CD4-positive, alpha-beta T cell (primary cell): ENCODE measurements around the gene TEX9. TPM values are rescaled to one million over a fixed set of nuclear protein-coding genes. Genes with fewer than 3 reads are reported as not detected.
"Not testable (repeated sequence)": the region's sequence is repeated elsewhere in the genome, so short reads cannot be mapped to it uniquely, and the experiment has no call there.

ENCODE experiments used
- ATAC-seq: fragments of 200-7000 bp; cut with Tn5 transposase; one replicate; pipeline ENCODE4 v1.10.0; 2022; ENCODE audit warnings: mild to moderate bottlenecking; ENCODE audit not compliant: poor library complexity
- CTCF ChIA-PET: fragments of 350-600 bp; sonication (Branson Sonifier 250); formaldehyde crosslinking; loops from one replicate; lab custom pipeline; 2021; ENCODE audit warnings: antibody characterized with exemption, inconsistent platforms; lab: Charles Lee
- POLR2A ChIA-PET: fragments of 350-600 bp; sonication (Branson Sonifier 250); formaldehyde crosslinking; loops from one replicate; lab custom pipeline; 2021; ENCODE audit warnings: antibody characterized with exemption, inconsistent platforms; lab: Charles Lee
- DNase-seq, 14 experiments: peaks; one replicate each; pipeline ENCODE4 v3.0.0-alpha.2; 2013 to 2020; ENCODE audit warnings: mixed read lengths in 2 of 14
- H3K27ac ChIP-seq, 2 donors: one replicate each; pipeline versions ENCODE4 v1.5.1 to v1.7.0; 2013; ENCODE audit warnings: low read length in 2 of 2, low read depth in 1 of 2, mild to moderate bottlenecking in 1 of 2
- H3K27me3 ChIP-seq, 2 experiments: 1 replicate in 1 of 2; 2 replicates in 1 of 2; pipeline versions ENCODE4 v1.6.1 to v1.7.0; 2013; ENCODE audit warnings: low read length in 2 of 2, control low read depth in 1 of 2, mild to moderate bottlenecking in 1 of 2, moderate library complexity in 1 of 2; ENCODE audit not compliant: insufficient read depth in 2 of 2, control insufficient read depth in 1 of 2
- H3K36me3 ChIP-seq: one replicate; pipeline ENCODE4 v1.6.1; 2013; ENCODE audit warnings: low read length, control low read depth; ENCODE audit not compliant: insufficient read depth
- H3K4me1 ChIP-seq: one replicate; pipeline ENCODE4 v1.6.1; 2013; ENCODE audit warnings: low read length, control low read depth; ENCODE audit not compliant: insufficient read depth
- H3K4me3 ChIP-seq: one replicate; pipeline ENCODE4 v1.5.1; 2013; ENCODE audit warnings: mild to moderate bottlenecking, low read length, moderate library complexity
- H3K9me3 ChIP-seq, 2 experiments: 1 replicate in 1 of 2; 2 replicates in 1 of 2; pipeline versions ENCODE4 v1.6.1 to v1.7.0; 2013; ENCODE audit warnings: low read length in 2 of 2, mild to moderate bottlenecking in 2 of 2, control low read depth in 1 of 2, moderate library complexity in 1 of 2; ENCODE audit not compliant: control insufficient read depth in 1 of 2, insufficient read depth in 1 of 2
- H3K27ac Mint-ChIP-seq: one replicate; pipeline ENCODE4 v1.8.0; 2020; ENCODE audit warnings: mixed read lengths
- H3K27me3 Mint-ChIP-seq: one replicate; pipeline ENCODE4 v1.8.0; 2021; ENCODE audit warnings: mixed read lengths
- H3K36me3 Mint-ChIP-seq: one replicate; pipeline ENCODE4 v1.8.0; 2021; ENCODE audit warnings: low read depth, mixed read lengths
- H3K4me1 Mint-ChIP-seq: one replicate; pipeline ENCODE4 v1.8.0; 2021; ENCODE audit warnings: low read depth, mixed read lengths
- H3K4me3 Mint-ChIP-seq: one replicate; pipeline ENCODE4 v1.8.0; 2020; ENCODE audit warnings: mild to moderate bottlenecking, mixed read lengths
- H3K9me3 Mint-ChIP-seq: one replicate; pipeline ENCODE4 v1.8.0; 2020; ENCODE audit warnings: mixed read lengths
- intact Hi-C, 2 experiments: fragments of 100-400 bp; cut with DNase I in 1 of 2; cut with micrococcal nuclease in 1 of 2; formaldehyde crosslinking; loops; one replicate each; pipeline versions ENCODE4 v1.15.1 to v1.9.0; 2023 to 2025; cut with DNase I, micrococcal nuclease
- total RNA-seq, 174 experiments: library from RNA in 2 of 174; stranded (reverse) in 2 of 174; gene quantifications; one replicate each; pipeline ENCODE4 v1.2.3 and lab custom pipeline; 2021 to 2026
- TF ChIP-seq, protein P1 (sequence below): fragments of 200-600 bp; IDR thresholded peaks from one replicate; pipeline ENCODE4 v1.8.0; 2022; ENCODE audit warnings: antibody characterized with exemption, mild to moderate bottlenecking

TEX9 gene
- total RNA-seq, 2 experiments from 2014 or later, result 1.3 to 1.6 TPM

DNA sequence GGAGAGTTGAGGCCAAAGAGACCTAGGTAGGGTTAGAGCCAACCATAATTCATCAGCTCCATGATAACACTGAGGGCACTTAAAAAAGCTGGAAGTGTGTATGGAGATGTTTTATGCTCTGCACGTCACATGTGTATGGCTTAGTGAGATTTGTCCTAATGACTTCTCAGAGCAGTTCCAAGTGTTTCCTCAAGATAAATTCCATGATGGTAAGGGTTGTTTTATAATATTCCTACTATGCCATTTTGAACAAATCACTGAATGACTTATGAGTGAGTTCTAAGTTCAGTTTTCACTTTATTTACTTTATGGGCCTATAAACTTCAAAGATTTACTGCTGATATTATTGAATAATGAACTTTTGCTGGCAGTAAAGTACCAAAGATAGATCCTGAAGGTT is 28.1 kb downstream of the TEX9 start:
- Mint-ChIP-seq H3K27me3 (no peaks in the 10 kb centered on the region), H3K9me3 (no peaks in the 10 kb centered on the region), H3K36me3 (no peaks in the 10 kb centered on the region), H3K27ac (no peak overlapping the region), H3K4me1 (no peaks in the 10 kb centered on the region), H3K4me3 (no peak overlapping the region)
- Histone ChIP-seq H3K4me1 (no peaks in the 10 kb centered on the region), H3K27me3 (no peaks in the 10 kb centered on the region), H3K36me3 (no peaks in the 10 kb centered on the region), H3K4me3 (no peak overlapping the region), H3K9me3 (no peaks in the 10 kb centered on the region), H3K27ac (no peak overlapping the region)
- intact Hi-C loops, result no loop called here
- ATAC-seq, result no peak
- POLR2A ChIA-PET, result no interaction called here
- TF ChIP-seq, protein P1, sequence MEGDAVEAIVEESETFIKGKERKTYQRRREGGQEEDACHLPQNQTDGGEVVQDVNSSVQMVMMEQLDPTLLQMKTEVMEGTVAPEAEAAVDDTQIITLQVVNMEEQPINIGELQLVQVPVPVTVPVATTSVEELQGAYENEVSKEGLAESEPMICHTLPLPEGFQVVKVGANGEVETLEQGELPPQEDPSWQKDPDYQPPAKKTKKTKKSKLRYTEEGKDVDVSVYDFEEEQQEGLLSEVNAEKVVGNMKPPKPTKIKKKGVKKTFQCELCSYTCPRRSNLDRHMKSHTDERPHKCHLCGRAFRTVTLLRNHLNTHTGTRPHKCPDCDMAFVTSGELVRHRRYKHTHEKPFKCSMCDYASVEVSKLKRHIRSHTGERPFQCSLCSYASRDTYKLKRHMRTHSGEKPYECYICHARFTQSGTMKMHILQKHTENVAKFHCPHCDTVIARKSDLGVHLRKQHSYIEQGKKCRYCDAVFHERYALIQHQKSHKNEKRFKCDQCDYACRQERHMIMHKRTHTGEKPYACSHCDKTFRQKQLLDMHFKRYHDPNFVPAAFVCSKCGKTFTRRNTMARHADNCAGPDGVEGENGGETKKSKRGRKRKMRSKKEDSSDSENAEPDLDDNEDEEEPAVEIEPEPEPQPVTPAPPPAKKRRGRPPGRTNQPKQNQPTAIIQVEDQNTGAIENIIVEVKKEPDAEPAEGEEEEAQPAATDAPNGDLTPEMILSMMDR, result no peak
- CTCF ChIA-PET, result no interaction called here
- no peak for DNase-seq

DNA sequence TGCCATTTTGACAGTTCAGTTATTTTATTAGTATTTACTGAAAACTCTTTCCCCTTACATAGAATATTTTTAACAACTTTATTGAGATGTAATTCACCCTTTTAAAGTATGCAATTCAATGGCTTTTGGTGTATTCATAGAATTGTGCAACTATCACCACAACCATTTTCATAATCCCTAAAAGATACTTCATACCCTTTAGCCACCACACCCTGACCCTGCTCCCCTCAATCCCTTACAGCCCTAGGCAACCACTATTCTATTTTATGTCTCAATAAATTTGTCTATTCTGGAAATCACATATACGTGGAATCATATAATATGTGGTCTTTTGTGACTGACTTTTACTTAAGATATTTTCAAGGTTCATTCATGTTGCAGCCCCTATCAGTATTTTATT is 29.7 kb downstream of the TEX9 start:
- Histone ChIP-seq H3K27me3 (no peaks in the 10 kb centered on the region), H3K9me3 (peaks cover 0 to 7% of the 10 kb centered on the region in 2 experiments), H3K36me3 (no peaks in the 10 kb centered on the region), H3K27ac (no peak overlapping the region), H3K4me1 (no peaks in the 10 kb centered on the region), H3K4me3 (no peak overlapping the region)
- Mint-ChIP-seq H3K27ac (no peak overlapping the region), H3K4me1 (no peaks in the 10 kb centered on the region), H3K4me3 (no peak overlapping the region), H3K27me3 (peaks cover 3% of the 10 kb centered on the region), H3K36me3 (no peaks in the 10 kb centered on the region), H3K9me3 (no peaks in the 10 kb centered on the region)
- DNase-seq (no peak), ATAC-seq (no peak)
- intact Hi-C loops, result no loop called here
- POLR2A ChIA-PET, result no interaction called here
- TF ChIP-seq, protein P1, result no peak
- CTCF ChIA-PET, result no interaction called here

DNA sequence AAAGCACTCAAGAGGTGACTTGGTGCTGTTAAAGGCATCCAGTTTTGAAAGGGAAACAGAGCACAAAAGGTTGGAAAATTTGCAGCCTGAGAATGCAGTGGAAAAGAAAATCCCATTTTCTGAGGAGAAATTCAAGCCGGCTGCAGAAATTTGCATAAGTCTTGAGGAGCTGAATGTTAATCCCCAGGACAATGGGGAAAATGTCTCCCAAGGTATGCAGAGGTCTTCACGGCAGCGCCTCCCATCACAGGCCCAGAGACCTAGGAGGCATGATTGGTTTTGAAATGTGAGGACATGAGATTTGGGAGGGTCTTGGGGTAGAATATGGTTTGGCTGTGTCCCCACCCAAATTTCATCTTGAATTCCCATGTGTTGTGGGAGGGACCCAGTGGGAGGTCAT is 32.1 kb downstream of the TEX9 start:
- POLR2A ChIA-PET, CTCF ChIA-PET, H3K4me3 Mint-ChIP-seq: not testable (repeated sequence)

DNA sequence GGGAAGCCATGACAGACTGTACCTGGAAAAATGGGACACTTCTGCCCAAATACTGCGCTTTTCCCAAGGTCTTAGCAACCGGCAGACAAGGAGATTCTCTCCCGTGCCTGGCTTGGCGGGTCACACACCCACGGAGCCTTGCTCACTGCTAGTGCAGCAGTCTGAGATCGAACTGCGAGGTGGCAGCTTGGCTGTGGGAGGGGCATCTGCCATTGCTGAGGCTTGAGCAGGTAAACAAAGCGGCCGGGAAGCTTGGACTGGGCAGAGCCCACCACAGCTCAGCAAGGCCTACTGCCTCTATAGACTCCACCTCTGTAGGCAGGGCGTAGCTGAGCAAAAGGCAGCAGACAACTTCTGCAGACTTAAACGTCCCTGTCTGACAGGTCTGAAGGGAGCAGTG is 34.0 kb downstream of the TEX9 start:
- H3K4me3 Mint-ChIP-seq, DNase-seq, H3K9me3 ChIP-seq, H3K4me3 ChIP-seq, H3K27me3 ChIP-seq, CTCF ChIA-PET, H3K36me3 Mint-ChIP-seq, H3K9me3 Mint-ChIP-seq, H3K27ac Mint-ChIP-seq, H3K4me1 ChIP-seq, POLR2A ChIA-PET, intact Hi-C loops, H3K27ac ChIP-seq, H3K4me1 Mint-ChIP-seq, ATAC-seq, H3K36me3 ChIP-seq: not testable (repeated sequence)
- peaks cover 12% of the 10 kb centered on the region for H3K27me3 Mint-ChIP-seq

More for the DNA sequence above, 32.1 kb downstream of the TEX9 start:
- H3K27ac ChIP-seq, H3K9me3 ChIP-seq, H3K27me3 ChIP-seq, H3K36me3 ChIP-seq, H3K9me3 Mint-ChIP-seq, H3K36me3 Mint-ChIP-seq, H3K4me1 ChIP-seq, H3K27ac Mint-ChIP-seq, ATAC-seq, intact Hi-C loops, H3K4me3 ChIP-seq, H3K4me1 Mint-ChIP-seq, DNase-seq: not testable (repeated sequence)
- peaks cover 12% of the 10 kb centered on the region for H3K27me3 Mint-ChIP-seq
